ENCODE measurements around the gene ZNF430. TPM values are rescaled to one million over a fixed set of nuclear protein-coding genes. Genes with fewer than 3 reads are reported as not detected.

ZNF430 gene
- 8.9 and 14.3 TPM in 2 replicates for total RNA-seq

GRCh38 chr19:21020298-21021227 lies at the start of gene ZNF430:
TSS of gene ZNF430 (plus strand) at chr19:21020657. CDS start at chr19:21020801, 144 bp downstream.

GRCh38 chr19:21082011-21082975 lies 61.8 kb downstream of the ZNF430 start, which contains the start of gene ZNF714:
TSS of gene ZNF714 (plus strand) at chr19:21082203. CDS start at chr19:21098269, 16,066 bp downstream.

Small RNA genes lying within 50 kb of the gene (small RNA-seq; reads per million reads assigned to genes)
- gene AC008739.3, result not detected

Other genes with a start within 250 kb of the ZNF430 start
- gene ZNF66, start 244.4 kb upstream of the ZNF430 start, total RNA-seq, result 0.97 and 3.1 TPM in 2 replicates
- 5.8 and 7.3 TPM in 2 replicates for gene ZNF85, start 97.4 kb upstream of the ZNF430 start, total RNA-seq
- gene ZNF714, start 61.5 kb downstream of the ZNF430 start, total RNA-seq, result 4.5 and 6.5 TPM in 2 replicates
- gene ZNF431, start 121.4 kb downstream of the ZNF430 start, total RNA-seq, result 4.4 and 5.5 TPM in 2 replicates

All from hair follicle dermal papilla cell (primary cell).